Esophagus (tissue), 2 donors: ENCODE data around the gene OMP. TPM values are rescaled to one million over a fixed set of nuclear protein-coding genes. Genes with fewer than 3 reads are reported as not detected.

Experiments used
- H3K27ac ChIP-seq, 2 donors: one replicate each; pipeline ENCODE4 v1.5.1; 2013; ENCODE audit warnings: low read depth in 2 of 2, mild to moderate bottlenecking in 2 of 2, inconsistent platforms in 1 of 2, low read length in 1 of 2, moderate library complexity in 1 of 2
- H3K27me3 ChIP-seq, 2 donors: one replicate each; pipeline ENCODE4 v1.6.1; 2013; ENCODE audit warnings: low read length in 2 of 2, control low read depth in 1 of 2, mild to moderate bottlenecking in 1 of 2; ENCODE audit not compliant: insufficient read depth in 2 of 2, control insufficient read depth in 1 of 2
- H3K36me3 ChIP-seq, 2 donors: one replicate each; pipeline ENCODE4 v1.6.1; 2013; ENCODE audit warnings: low read length in 1 of 2; ENCODE audit not compliant: control insufficient read depth in 2 of 2, insufficient read depth in 2 of 2
- H3K4me1 ChIP-seq, 2 donors: one replicate each; pipeline ENCODE4 v1.6.1; 2013; ENCODE audit warnings: low read length in 1 of 2; ENCODE audit not compliant: control insufficient read depth in 2 of 2, insufficient read depth in 2 of 2
- H3K4me3 ChIP-seq, 2 donors: one replicate each; pipeline ENCODE4 v1.5.1; 2013; ENCODE audit warnings: low read length in 2 of 2, mild to moderate bottlenecking in 2 of 2, low read depth in 1 of 2, moderate library complexity in 1 of 2
- H3K9me3 ChIP-seq, 2 donors: one replicate each; pipeline ENCODE4 v1.6.1; 2013; ENCODE audit warnings: mild to moderate bottlenecking in 2 of 2, low read depth in 1 of 2, low read length in 1 of 2, moderate library complexity in 1 of 2; ENCODE audit not compliant: control insufficient read depth in 2 of 2, insufficient read depth in 1 of 2
- WGBS, 2 donors: extraction: QIAGEN DNeasy Blood & Tissue Kit; methylation state at CpG; one replicate each; pipeline ENCODE4 v1.1.7; 2013; 5-methylcytosine and 5-hydroxymethylcytosine counted together
- polyA plus RNA-seq, 2 donors: library from polyadenylated mRNA; stranded (reverse); fragments of 200-250 nt; gene quantifications; one replicate each; pipeline ENCODE4 v1.2.3, GENCODE V29; 2013
- donor health status: healthy with polysubstance abuse.
- donor health status: Bipolar disorder and iron deficiency.

OMP gene
- polyA plus RNA-seq, 2 donors = 0.33 to 0.98 TPM

DNA sequence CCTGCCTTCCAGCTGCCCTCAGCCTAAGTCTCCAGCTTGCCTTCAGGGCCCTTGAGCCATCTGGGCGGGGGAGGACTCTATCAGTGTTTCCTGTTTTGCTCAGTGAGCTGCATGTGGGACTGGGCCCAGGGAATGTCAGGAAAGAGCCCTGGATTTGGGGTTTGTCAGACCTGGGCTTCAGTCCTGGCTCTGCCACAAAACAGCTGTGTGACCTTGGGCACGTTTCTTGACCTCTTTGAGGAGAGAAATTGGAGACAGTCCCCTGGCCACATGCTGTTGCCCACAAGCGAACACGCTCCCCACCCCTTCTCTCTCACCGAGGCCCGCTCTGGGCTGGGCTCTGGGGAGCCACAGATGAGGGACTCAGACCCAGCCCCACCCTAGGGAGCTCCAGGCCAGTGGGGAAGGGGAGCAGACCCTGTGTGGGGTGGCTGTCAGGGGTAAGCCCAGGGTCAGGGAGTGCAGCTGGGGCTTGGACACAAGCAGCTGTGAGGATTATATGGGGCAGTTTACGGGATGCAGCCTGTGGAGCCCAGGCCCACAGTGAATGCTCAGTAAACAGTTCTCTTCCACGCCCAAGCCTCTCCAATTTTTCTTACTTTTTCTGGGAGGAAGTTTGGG lies 37.7 kb downstream of the OMP start:
- H3K36me3 ChIP-seq = no peaks in the 10 kb centered on the region
- no peak overlapping the region for H3K4me3 ChIP-seq
- no peaks in the 10 kb centered on the region for H3K4me1 ChIP-seq
- 69 to 76% methylated on average over 8 of the region's 8 CpGs for WGBS, 2 donors
- H3K9me3 ChIP-seq = no peaks in the 10 kb centered on the region
- H3K27ac ChIP-seq = peak overlapping the region in 1 of 2 donors; percentile 45
- no peaks in the 10 kb centered on the region for H3K27me3 ChIP-seq

DNA sequence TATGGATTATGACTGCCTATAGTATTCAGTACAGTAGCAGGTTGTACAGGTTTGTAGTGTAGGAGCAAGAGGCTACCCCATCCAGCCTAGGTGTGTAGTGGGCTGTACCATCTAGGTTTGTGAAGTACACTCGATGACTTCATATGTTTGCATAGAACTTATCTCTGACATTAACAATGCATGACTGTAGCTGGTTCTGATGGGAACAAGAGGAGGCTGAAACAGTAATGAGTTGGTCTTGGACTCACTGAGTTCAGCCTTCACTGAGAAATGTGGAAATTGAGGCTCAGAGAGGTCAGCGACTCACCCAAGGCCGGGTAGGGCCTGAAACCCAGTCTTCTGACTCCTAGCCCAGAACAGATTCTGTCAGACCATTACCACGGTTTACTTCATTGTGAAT lies 38.4 kb downstream of the OMP start:
- Histone ChIP-seq H3K4me1 (no peaks in the 10 kb centered on the region), H3K9me3 (no peaks in the 10 kb centered on the region), H3K27ac (no peak overlapping the region), H3K27me3 (no peaks in the 10 kb centered on the region), H3K36me3 (no peaks in the 10 kb centered on the region), H3K4me3 (no peak overlapping the region)
- WGBS, 2 donors = 82 to 84% methylated on average over 4 of the region's 4 CpGs

DNA sequence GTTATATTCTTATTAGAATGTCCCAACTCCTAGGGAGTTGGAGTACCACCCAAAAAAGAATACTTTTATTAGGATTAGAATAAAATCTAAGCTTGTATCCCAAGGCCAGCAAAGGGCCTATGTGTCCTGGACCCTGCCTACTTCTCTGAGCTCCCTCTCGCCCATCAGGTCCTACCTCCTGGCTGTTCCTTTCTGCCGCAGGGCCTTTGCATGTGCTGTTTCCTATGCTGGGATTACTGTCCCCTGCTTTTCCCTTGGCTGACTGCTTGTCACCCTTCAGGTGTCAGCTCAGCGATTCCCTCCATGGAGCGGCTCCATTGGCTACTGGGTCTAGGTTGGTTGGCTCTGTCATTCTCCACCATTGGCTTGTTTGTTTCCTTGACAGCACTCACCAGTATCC lies 38.8 kb downstream of the OMP start:
- H3K27ac ChIP-seq = no peak overlapping the region
- WGBS, 2 donors = 97% methylated on average over 4 of the region's 4 CpGs

DNA sequence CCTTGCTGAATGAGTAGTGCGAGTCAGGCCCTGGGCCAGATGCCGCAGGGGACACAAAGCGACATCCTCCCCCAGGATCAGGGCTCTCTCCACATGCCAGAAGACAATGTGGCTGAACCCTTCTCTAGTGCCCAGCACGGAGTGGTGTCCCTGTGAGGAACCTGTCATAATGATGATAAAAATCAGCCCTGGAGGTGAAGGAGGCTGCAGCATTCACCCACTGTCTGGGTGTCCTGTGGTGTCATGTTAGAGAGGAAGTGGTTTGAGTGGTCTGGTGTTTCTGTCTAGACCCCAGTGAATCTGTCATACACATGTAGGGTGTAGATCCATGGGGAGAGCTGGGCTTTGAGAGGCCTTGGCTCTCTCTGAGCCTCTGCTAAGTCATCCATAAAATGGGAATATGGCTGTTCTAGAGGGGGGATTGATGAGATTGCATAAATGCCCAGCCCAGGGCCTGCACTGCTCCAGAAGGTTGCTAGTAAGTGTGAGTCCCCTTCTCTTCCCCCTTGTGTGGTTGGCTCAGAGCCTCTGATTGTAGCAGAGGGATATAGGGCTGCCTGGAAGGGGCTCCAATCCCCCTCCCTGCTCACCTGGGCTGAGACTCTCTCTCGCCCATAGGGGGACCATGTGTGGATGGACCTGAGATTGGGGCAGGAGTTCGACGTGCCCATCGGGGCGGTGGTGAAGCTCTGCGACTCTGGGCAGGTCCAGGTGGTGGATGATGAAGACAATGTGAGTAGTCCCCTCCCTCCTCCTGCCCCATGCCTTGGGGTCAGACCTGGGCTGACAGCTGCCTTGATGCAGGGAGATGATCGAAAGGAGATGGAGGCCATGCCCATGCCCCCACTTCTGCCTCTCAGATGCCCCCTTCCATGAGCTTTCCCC lies 39.7 kb downstream of the OMP start:
- Histone ChIP-seq H3K27me3 (no peaks in the 10 kb centered on the region), H3K36me3 (no peaks in the 10 kb centered on the region), H3K27ac (no peak overlapping the region), H3K4me3 (no peak overlapping the region), H3K4me1 (no peaks in the 10 kb centered on the region), H3K9me3 (no peaks in the 10 kb centered on the region)
- 85 to 89% methylated on average over 11 of the region's 11 CpGs for WGBS, 2 donors

More for the DNA sequence above, 38.8 kb downstream of the OMP start:
- Histone ChIP-seq H3K4me3 (no peak overlapping the region), H3K36me3 (no peaks in the 10 kb centered on the region), H3K4me1 (no peaks in the 10 kb centered on the region), H3K9me3 (no peaks in the 10 kb centered on the region), H3K27me3 (no peaks in the 10 kb centered on the region)

DNA sequence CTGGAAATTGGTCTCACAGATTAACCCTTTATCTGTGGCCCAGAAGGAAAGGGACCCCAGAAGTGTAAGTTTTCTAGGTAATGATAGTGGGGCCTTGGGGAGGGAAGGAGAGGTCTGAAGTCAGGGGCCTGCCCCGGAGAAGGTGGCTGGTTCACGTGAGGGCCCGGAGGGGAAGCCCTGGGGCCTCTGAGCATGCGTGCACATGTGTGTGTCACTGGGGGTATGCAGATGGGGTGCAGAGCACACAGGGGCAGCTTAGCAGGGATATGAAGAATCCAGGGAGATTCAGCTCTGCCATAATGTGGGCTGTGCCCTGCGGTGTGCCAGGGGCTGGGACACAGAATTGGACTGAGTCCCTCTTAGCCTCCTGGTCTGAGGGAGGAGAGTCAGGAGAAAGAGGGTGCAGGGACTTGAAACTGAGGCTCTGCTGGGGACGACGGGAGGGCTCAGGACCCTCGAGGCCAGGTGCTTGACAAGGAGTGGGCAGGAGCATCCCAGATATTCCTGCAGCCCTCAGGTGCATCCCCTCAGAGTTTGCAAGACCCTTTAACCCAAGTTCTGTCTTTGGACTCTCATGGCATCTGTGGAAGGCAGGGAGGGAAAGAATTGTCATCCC lies 40.9 kb downstream of the OMP start:
- H3K9me3 ChIP-seq = no peaks in the 10 kb centered on the region
- H3K4me1 ChIP-seq = peaks cover 0 to 3% of the 10 kb centered on the region in 2 donors
- H3K27ac ChIP-seq = no peak overlapping the region
- no peaks in the 10 kb centered on the region for H3K27me3 ChIP-seq
- WGBS, 2 donors = 84 to 88% methylated on average over 8 of the region's 8 CpGs
- H3K36me3 ChIP-seq = no peaks in the 10 kb centered on the region
- no peak overlapping the region for H3K4me3 ChIP-seq

DNA sequence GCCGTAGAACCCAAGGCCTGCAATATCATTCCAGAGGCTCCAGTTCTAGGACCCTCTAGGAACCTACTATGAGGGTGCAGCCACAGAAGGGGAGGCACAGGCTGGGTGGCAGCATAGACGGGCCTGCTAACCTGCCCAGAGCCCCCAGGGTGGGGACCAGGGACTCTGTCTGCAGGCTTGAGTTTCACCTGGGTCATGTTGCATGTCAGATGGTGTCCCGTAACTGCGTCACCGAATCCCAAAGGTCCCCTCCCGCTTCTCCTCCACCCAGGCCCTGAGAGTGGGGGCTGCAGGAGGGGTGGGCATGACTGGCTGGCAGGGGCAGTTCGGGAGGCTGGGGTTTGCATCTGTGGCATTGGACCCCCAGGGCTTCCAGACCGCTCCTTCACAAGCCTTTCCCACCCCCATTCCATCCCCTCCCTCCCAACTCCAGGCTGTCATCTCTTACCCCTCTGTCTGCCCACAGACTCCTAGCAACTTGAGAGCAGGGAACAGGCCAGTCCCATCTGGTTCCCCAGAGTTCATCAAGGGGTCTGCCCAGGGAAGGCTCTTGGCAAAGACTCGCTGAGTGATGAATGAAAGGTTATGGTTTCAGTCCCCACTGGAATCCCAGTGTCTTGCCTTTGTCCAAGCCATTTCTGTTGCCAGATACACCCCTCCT lies 41.7 kb downstream of the OMP start:
- 92 to 93% methylated on average over 9 of the region's 9 CpGs for WGBS, 2 donors
- no peaks in the 10 kb centered on the region for H3K27me3 ChIP-seq
- H3K36me3 ChIP-seq = no peaks in the 10 kb centered on the region
- H3K4me1 ChIP-seq = peaks cover 0 to 3% of the 10 kb centered on the region in 2 donors
- no peak overlapping the region for H3K27ac ChIP-seq
- no peaks in the 10 kb centered on the region for H3K9me3 ChIP-seq
- H3K4me3 ChIP-seq = no peak overlapping the region

DNA sequence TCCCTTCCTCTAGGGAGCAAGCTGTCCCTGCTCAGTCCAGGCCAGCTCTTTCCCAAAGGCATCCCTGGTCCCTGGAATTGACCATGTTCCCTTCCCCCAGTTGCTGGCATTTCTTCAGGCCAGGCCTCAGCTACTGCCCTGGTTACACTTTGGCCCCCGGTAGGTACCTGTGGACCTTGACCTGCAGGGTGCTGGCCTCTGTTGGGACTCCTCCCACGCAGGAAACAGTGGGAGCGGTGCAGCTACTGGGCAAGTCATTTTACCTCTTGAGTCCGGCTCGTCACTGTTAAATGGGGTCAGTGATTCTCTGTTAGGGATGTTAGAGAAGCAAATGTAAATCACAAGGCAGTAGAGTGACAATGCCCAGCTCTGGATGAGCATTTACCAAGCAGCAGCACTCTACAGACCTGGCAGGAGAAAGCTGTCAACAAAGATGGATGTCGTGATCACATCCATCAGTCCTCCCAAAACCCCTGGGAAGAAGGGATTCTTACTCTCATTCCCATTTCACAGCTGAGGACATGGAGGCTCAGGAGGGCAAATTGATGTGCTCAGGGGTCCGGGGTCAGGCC lies 42.3 kb downstream of the OMP start:
- Histone ChIP-seq H3K36me3 (no peaks in the 10 kb centered on the region), H3K9me3 (no peaks in the 10 kb centered on the region), H3K4me1 (peaks cover 0 to 3% of the 10 kb centered on the region in 2 donors), H3K27ac (no peak overlapping the region), H3K27me3 (no peaks in the 10 kb centered on the region), H3K4me3 (no peak overlapping the region)
- 85 to 88% methylated on average over 7 of the region's 7 CpGs for WGBS, 2 donors

DNA sequence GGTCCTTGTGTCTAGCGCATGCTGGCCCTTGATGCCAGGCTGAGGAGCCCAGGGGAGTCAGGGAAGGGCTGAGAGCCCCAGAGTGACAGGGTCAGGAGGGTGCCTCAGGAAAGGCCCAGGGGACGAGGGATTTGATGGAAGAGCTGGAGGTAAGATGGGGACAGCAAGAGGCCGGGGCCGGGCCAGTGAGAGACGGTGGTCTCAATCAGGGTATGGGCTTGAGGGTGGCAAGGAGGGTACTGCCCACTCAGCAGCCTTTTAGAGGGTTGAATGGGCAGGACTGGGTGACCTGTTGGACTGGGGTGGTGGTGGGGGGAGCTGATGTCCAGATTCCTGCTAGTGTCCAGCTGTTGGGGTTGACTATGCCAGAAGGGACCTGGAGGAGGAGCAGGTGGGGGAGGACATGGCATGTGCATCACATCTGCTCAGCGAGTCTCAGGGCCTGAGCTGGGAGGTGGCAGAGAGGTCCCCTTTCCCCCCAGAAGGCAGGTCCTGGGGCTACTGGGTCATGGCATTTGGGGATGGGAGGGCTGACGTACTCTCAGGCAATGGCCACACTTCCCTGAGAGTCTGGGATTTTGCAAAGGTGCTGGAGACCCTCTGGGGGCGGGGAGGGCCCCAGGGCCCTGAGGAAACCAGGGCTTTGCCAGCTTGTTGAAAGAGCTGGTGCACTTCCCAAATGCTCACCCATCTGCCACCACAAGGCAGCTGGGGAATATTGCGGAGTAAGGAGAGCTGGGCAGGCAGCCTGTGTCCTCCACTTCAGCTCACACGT lies 43.8 kb downstream of the OMP start:
- no peak overlapping the region for H3K27ac ChIP-seq
- no peaks in the 10 kb centered on the region for H3K36me3 ChIP-seq
- H3K4me3 ChIP-seq = no peak overlapping the region
- H3K9me3 ChIP-seq = no peaks in the 10 kb centered on the region
- WGBS, 2 donors = 90% methylated on average over 10 of the region's 10 CpGs
- H3K27me3 ChIP-seq = no peaks in the 10 kb centered on the region
- H3K4me1 ChIP-seq = peaks cover 0 to 3% of the 10 kb centered on the region in 2 donors

DNA sequence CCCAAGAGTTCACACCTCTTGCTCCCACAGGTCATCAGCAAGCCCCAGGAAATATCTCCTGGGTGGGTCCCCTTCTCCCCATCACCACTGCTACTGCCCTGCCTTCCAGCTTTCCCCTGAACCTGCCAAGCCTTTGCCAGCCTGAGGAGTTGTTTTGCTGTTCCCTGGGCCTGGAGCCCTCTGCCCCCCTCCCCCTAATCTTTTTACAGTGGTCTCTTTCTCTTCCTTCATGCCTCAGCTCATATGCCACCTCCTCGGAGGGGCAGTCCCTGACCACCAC lies 44.3 kb downstream of the OMP start:
- Histone ChIP-seq H3K4me1 (peaks cover 0 to 3% of the 10 kb centered on the region in 2 donors), H3K27ac (no peak overlapping the region), H3K9me3 (no peaks in the 10 kb centered on the region), H3K36me3 (no peaks in the 10 kb centered on the region), H3K27me3 (no peaks in the 10 kb centered on the region), H3K4me3 (no peak overlapping the region)
- 81% methylated on average over 1 of the region's 1 CpG for WGBS, 2 donors
